HG03103 (cell line): ENCODE results near the gene FBXO36.
A peak's percentile ranks its signal among the peaks of the same experiment; 100 is the strongest.
"Not testable (repeated sequence)": the region's sequence is repeated elsewhere in the genome, so short reads cannot be mapped to it uniquely, and the experiment has no call there.

ENCODE experiments used
- ATAC-seq: cut with Tn5 transposase; IDR thresholded peaks from one replicate; pipeline ENCODE4 v1.9.1; 2021; ENCODE audit warnings: low read depth; ENCODE audit not compliant: unreplicated experiment

FBXO36 gene

GRCh38 chr2:229910147-229910831, 12.0 kb upstream of the FBXO36 start:
- no peak for ATAC-seq

GRCh38 chr2:229910832-229911412, 11.4 kb upstream of the FBXO36 start:
- peak; percentile 67 for ATAC-seq

- no peak for ATAC-seq
Observed at GRCh38 chr2:229914171-229914570, 8.1 kb upstream of the FBXO36 start.

- no peak for ATAC-seq
Observed at GRCh38 chr2:229917793-229918192, 4.5 kb upstream of the FBXO36 start.

GRCh38 chr2:229920011-229920641, 2.2 kb upstream of the FBXO36 start:
- ATAC-seq: no peak

- peak; percentile 14 for ATAC-seq
Observed at GRCh38 chr2:229921101-229921891, 1.0 kb upstream of the FBXO36 start.

GRCh38 chr2:229921892-229922448, 333 bp upstream of the FBXO36 start, which contains the start of gene TRIP12:
TSS of gene TRIP12 (minus strand) at chr2:229922009. CDS start at chr2:229880079, 41,930 bp downstream.
- peak; percentile 71 for ATAC-seq

- ATAC-seq: not testable (repeated sequence)
Observed at GRCh38 chr2:229924541-229924940, 2.2 kb downstream of the FBXO36 start.

- ATAC-seq: no peak
Observed at GRCh38 chr2:229925201-229925600, 2.9 kb downstream of the FBXO36 start.

GRCh38 chr2:229927817-229928321, 5.6 kb downstream of the FBXO36 start:
- no peak for ATAC-seq

GRCh38 chr2:229930656-229931055, 8.4 kb downstream of the FBXO36 start:
- no peak for ATAC-seq

GRCh38 chr2:229931241-229931640, 8.9 kb downstream of the FBXO36 start:
- ATAC-seq: no peak

- ATAC-seq: no peak
Observed at GRCh38 chr2:229937537-229937936, 15.2 kb downstream of the FBXO36 start.

- ATAC-seq: no peak
Observed at GRCh38 chr2:229942671-229943070, 20.4 kb downstream of the FBXO36 start.

- ATAC-seq: no peak
Observed at GRCh38 chr2:229943171-229943570, 20.9 kb downstream of the FBXO36 start.

- no peak for ATAC-seq
Observed at GRCh38 chr2:229943770-229944449, 21.6 kb downstream of the FBXO36 start.

- no peak for ATAC-seq
Observed at GRCh38 chr2:229945975-229946374, 23.7 kb downstream of the FBXO36 start.

- peak; percentile 83 for ATAC-seq
Observed at GRCh38 chr2:229947544-229947943, 25.2 kb downstream of the FBXO36 start.

GRCh38 chr2:229952256-229952835, 30.0 kb downstream of the FBXO36 start:
- no peak for ATAC-seq

GRCh38 chr2:229955663-229956062, 33.4 kb downstream of the FBXO36 start:
- ATAC-seq: no peak
